H1 (cell line): Measurements from ENCODE around the gene CD96. TPM values are rescaled to one million over a fixed set of nuclear protein-coding genes. Genes with fewer than 3 reads are reported as not detected.

ENCODE experiments used
- FOSL1 ChIP-seq: IDR thresholded peaks from 2 replicates; pipeline ENCODE4 v1.6.1; 2011; ENCODE audit warnings: mild to moderate bottlenecking, low read depth, low read length, moderate library complexity; ENCODE audit not compliant: insufficient read depth
- KDM4A ChIP-seq: IDR thresholded peaks from one replicate; pipeline ENCODE4 v1.7.1; 2012; ENCODE audit warnings: low read depth, mild to moderate bottlenecking, moderate library complexity, low read length, inconsistent platforms; ENCODE audit not compliant: severe bottlenecking
- RBBP5 ChIP-seq: IDR thresholded peaks from 2 replicates; pipeline ENCODE4 v1.7.1; 2012; ENCODE audit warnings: low read depth, mild to moderate bottlenecking, inconsistent platforms, low read length, moderate library complexity, borderline replicate concordance
- polyA plus RNA-seq, 7 experiments: library from polyadenylated mRNA; depleted of rRNA in 3 of 7; stranded (reverse) in 5 of 7; unstranded in 2 of 7; fragments of >200 nt in 5 of 7; fragments of 200-250 nt in 2 of 7; gene quantifications; 1 replicate in 5 of 7; 2 replicates in 1 of 7; 4 replicates in 1 of 7; pipeline versions ENCODE4 v1.2.1 to v1.2.3, GENCODE V29; 2011 to 2013; ENCODE audit warnings: missing spikeins in 2 of 7, mixed read lengths in 2 of 7
- total RNA-seq: library from RNA; stranded (reverse); fragmentation: NEBNext Ultra II Directional; extraction: Animal tissue kit (Norgen Biotek cat#: 25700); gene quantifications from 2 replicates; pipeline ENCODE4 v1.2.1, GENCODE V29; 2021

Gene CD96
- total and polyA plus RNA-seq, 2 of the 8 experiments (the other 6 are each of a cell fraction or from before 2014, with no cell fraction given): not detected

DNA sequence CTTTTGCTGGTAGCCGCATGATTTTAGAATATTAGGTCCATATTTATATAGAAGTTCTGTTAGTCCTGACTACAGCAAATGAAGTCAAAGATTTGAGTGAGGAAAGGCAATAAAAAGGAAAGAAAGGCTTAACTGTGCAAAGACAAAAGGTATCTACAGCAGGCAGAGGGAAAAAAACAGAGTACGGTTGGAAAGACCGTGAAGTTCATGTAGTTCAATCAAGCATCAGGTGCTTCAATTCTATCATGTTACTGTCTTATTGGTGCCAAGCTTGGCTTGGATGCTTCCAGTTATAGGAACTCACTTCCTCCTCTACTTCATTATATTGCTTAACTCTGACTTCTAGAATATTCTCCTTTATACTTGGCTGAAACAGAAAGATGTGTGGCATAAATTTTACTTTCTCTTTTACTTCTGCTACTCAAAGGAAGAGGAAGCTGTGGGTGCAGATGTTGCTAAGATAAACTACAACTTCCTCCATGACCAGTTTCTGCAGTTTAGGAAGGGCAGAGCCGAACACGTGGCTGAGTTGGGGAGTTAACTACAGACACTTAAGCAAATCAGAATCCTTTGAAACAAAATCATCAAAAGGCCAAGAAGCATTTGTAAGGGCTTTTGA lies 125.7 kb downstream of the CD96 start (continued):
- no peak for TF ChIP-seq FOSL1
- no peak for TF ChIP-seq KDM4A
- no peak for TF ChIP-seq RBBP5
- TF ChIP-seq, all 59 proteins: peak for 0
